HCT116 (cell line): ENCODE measurements around the gene RANBP6. TPM values are rescaled to one million over a fixed set of nuclear protein-coding genes. Genes with fewer than 3 reads are reported as not detected.

Source experiments
- ATAC-seq: fragments of 200-7000 bp; cut with Tn5 transposase; 2 replicates; pipeline ENCODE4 v1.9.1; 2020; ENCODE audit warnings: mild to moderate bottlenecking, moderate library complexity
- BruUV-seq: library from RNA; stranded (reverse); fragments of 400-500 nt; replicated peaks from 2 replicates; lab custom pipeline; 2021; lab: Mats Ljungman, UMichigan
- CTCF ChIA-PET: fragments of 300-600 bp; sonication (Branson Sonifier 250); formaldehyde crosslinking; loops from one replicate; lab custom pipeline; 2021; ENCODE audit warnings: antibody characterized with exemption; lab: Charles Lee
- POLR2A ChIA-PET: fragments of 300-600, 350-600 bp; sonication (Branson Sonifier 250); formaldehyde crosslinking; loops from one replicate; lab custom pipeline; 2021; ENCODE audit warnings: antibody characterized with exemption; lab: Charles Lee
- RAD21 ChIA-PET, 2 experiments: fragments of 300-600 bp; sonication (Branson Sonifier 250); formaldehyde crosslinking; loops; one replicate each; lab custom pipeline; 2023; ENCODE audit warnings: low total read pairs in 2 of 2; ENCODE audit not compliant: uncharacterized antibody in 2 of 2, unreplicated experiment in 2 of 2, low non-redundant PET in 1 of 2; lab: Charles Lee
- DNase-seq: peaks from one replicate; pipeline ENCODE4 v3.0.0-alpha.2; 2010; ENCODE audit warnings: low read depth, low spot score
- H2AFZ ChIP-seq: fragments of 200-600 bp; shearing (Covaris generic), sonication (generic); 2 replicates; pipeline ENCODE4 v1.6.1; 2017; ENCODE audit warnings: low read depth, mixed run types, mixed read lengths, antibody characterized with exemption, low read length; ENCODE audit not compliant: poor library complexity, severe bottlenecking
- H3K27ac ChIP-seq: 2 replicates; pipeline ENCODE4 v1.5.1; 2012; ENCODE audit warnings: low read depth, low read length
- H3K27me3 ChIP-seq: fragments of 200-600 bp; sonication (generic); 2 replicates; pipeline ENCODE4 v1.6.1; 2016; ENCODE audit warnings: mixed run types, low read length, mixed read lengths; ENCODE audit not compliant: insufficient read depth
- H3K36me3 ChIP-seq, 2 experiments: fragments of 200-500 bp in 1 of 2; fragments of 200-600 bp in 1 of 2; sonication (Bioruptor generic) in 1 of 2; sonication (generic) in 1 of 2; 2 replicates each; pipeline versions ENCODE4 v1.5.1 to v1.6.1; 2014 to 2016; ENCODE audit warnings: low read length in 2 of 2, inconsistent platforms in 1 of 2, mixed read lengths in 1 of 2, mixed run types in 1 of 2; ENCODE audit not compliant: insufficient read depth in 2 of 2, control insufficient read depth in 1 of 2
- H3K4me1 ChIP-seq, 2 experiments: fragments of 200-600 bp in 1 of 2; sonication (generic) in 1 of 2; 2 replicates each; pipeline versions ENCODE4 v1.5.1 to v1.6.1; 2012 to 2017; ENCODE audit warnings: low read length in 2 of 2, inconsistent platforms in 1 of 2, mild to moderate bottlenecking in 1 of 2, mixed read lengths in 1 of 2, mixed run types in 1 of 2, moderate library complexity in 1 of 2; ENCODE audit not compliant: insufficient read depth in 2 of 2, control insufficient read depth in 1 of 2
- H3K4me2 ChIP-seq: fragments of 200-600 bp; sonication (generic); 2 replicates; pipeline ENCODE4 v1.6.1; 2017; ENCODE audit warnings: mixed run types, low read length, mixed read lengths
- H3K4me3 ChIP-seq, 2 experiments: fragments of 200-600 bp in 1 of 2; sonication (generic) in 1 of 2; replicated peaks in 1 of 2; 2 replicates each; pipeline ENCODE4 v1.5.1; 2011 to 2016; ENCODE audit warnings: low read length in 2 of 2, control low read depth in 1 of 2, low read depth in 1 of 2, mild to moderate bottlenecking in 1 of 2, mixed read lengths in 1 of 2, mixed run types in 1 of 2
- H3K79me2 ChIP-seq: fragments of 200-600 bp; sonication (generic); 2 replicates; pipeline ENCODE4 v1.6.1; 2017; ENCODE audit warnings: mild to moderate bottlenecking, mixed run types, low read length, moderate library complexity, mixed read lengths; ENCODE audit not compliant: insufficient read depth
- H3K9ac ChIP-seq: fragments of 200-600 bp; sonication (generic); 2 replicates; pipeline ENCODE4 v1.6.1; 2016; ENCODE audit warnings: low read length, mixed read lengths
- H3K9me2 ChIP-seq: fragments of 200-600 bp; sonication (generic), shearing (Covaris generic); 2 replicates; pipeline ENCODE4 v1.6.1; 2017; ENCODE audit warnings: mixed run types, mild to moderate bottlenecking, moderate library complexity; ENCODE audit not compliant: insufficient read depth
- H3K9me3 ChIP-seq, 2 experiments: fragments of 200-500 bp in 1 of 2; fragments of 200-600 bp in 1 of 2; sonication (Bioruptor generic) in 1 of 2; sonication (generic) in 1 of 2; 2 replicates each; pipeline ENCODE4 v1.6.1; 2014 to 2017; ENCODE audit warnings: low read length in 2 of 2, mixed read lengths in 2 of 2, inconsistent platforms in 1 of 2, low read depth in 1 of 2, mild to moderate bottlenecking in 1 of 2, mixed run types in 1 of 2, moderate library complexity in 1 of 2; ENCODE audit not compliant: control insufficient read depth in 1 of 2, insufficient read depth in 1 of 2
- H4K20me1 ChIP-seq: fragments of 200-600 bp; sonication (generic), shearing (Covaris generic); 2 replicates; pipeline ENCODE4 v1.6.1; 2017; ENCODE audit warnings: mixed run types, mild to moderate bottlenecking, moderate library complexity; ENCODE audit not compliant: insufficient read depth
- CBX3 ChIP-seq: IDR thresholded peaks from 2 replicates; pipeline ENCODE4 v1.6.1; 2012; ENCODE audit warnings: low read depth
- CEBPB ChIP-seq: IDR thresholded peaks from 2 replicates; pipeline ENCODE4 v1.6.1; 2012; ENCODE audit warnings: low read depth
- EGR1 ChIP-seq: IDR thresholded peaks from 2 replicates; pipeline ENCODE4 v1.6.1; 2012; ENCODE audit warnings: low read depth
- EZH2 ChIP-seq: fragments of 200-600 bp; sonication (generic); IDR thresholded peaks from 2 replicates; pipeline ENCODE4 v1.6.1; 2017; ENCODE audit warnings: antibody characterized with exemption, mixed run types
- FOSL1 ChIP-seq: IDR thresholded peaks from 2 replicates; pipeline ENCODE4 v1.6.1; 2012; ENCODE audit warnings: low read depth
- JUND ChIP-seq: IDR thresholded peaks from 2 replicates; pipeline ENCODE4 v1.6.1; 2012
- POLR2AphosphoS5 ChIP-seq: IDR thresholded peaks from 2 replicates; pipeline ENCODE4 v1.6.1; 2011; ENCODE audit warnings: mild to moderate bottlenecking, low read depth, low read length, moderate library complexity
- RAD21 ChIP-seq: IDR thresholded peaks from 2 replicates; pipeline ENCODE4 v1.6.1; 2012; ENCODE audit warnings: low read depth, mild to moderate bottlenecking
- SP1 ChIP-seq: IDR thresholded peaks from 2 replicates; pipeline ENCODE4 v1.6.1; 2012; ENCODE audit warnings: low read depth
- SRF ChIP-seq: IDR thresholded peaks from 2 replicates; pipeline ENCODE4 v1.6.1; 2012; ENCODE audit warnings: low read depth
- TCF7L2 ChIP-seq: IDR thresholded peaks from 2 replicates; pipeline ENCODE4 v1.7.0; 2011; ENCODE audit warnings: borderline replicate concordance, inconsistent platforms; ENCODE audit not compliant: insufficient read depth, insufficient read length; ENCODE audit errors: extremely low read depth
- YY1 ChIP-seq: IDR thresholded peaks from 2 replicates; pipeline ENCODE4 v1.6.1; 2011; ENCODE audit warnings: low read length, low read depth, moderate library complexity, mild to moderate bottlenecking; ENCODE audit not compliant: insufficient replicate concordance; ENCODE audit errors: extremely low read depth
- ZFX ChIP-seq: fragments of 450-650 bp; IDR thresholded peaks from 2 replicates; pipeline ENCODE4 v1.6.1; 2017
- intact Hi-C: fragments of 100-400 bp; cut with micrococcal nuclease; formaldehyde crosslinking; loops from 2 replicates; pipeline ENCODE4 v1.10.0; 2022
- total RNA-seq: library from RNA; stranded (reverse); gene quantifications from one replicate; pipeline ENCODE4 v1.2.1, GENCODE V29; 2021; ENCODE audit not compliant: unreplicated experiment
- TF ChIP-seq, protein P1 (sequence below), 3 experiments: fragments of 200-600 bp in 1 of 3; sonication (generic) in 1 of 3; IDR thresholded peaks in 2 of 3; conservative IDR thresholded peaks in 1 of 3; 2 replicates each; pipeline ENCODE4 v1.5.1; 2012 to 2017; ENCODE audit warnings: low read depth in 2 of 3, low read length in 2 of 3, antibody characterized with exemption in 1 of 3, borderline replicate concordance in 1 of 3, control low read depth in 1 of 3, mild to moderate bottlenecking in 1 of 3, mixed read lengths in 1 of 3, mixed run types in 1 of 3, moderate library complexity in 1 of 3; ENCODE audit not compliant: insufficient read depth in 1 of 3
- TF ChIP-seq, protein P2 (sequence below): IDR thresholded peaks from 2 replicates; pipeline ENCODE4 v1.6.1; 2011; ENCODE audit warnings: mild to moderate bottlenecking, low read length, moderate library complexity; ENCODE audit not compliant: insufficient replicate concordance; ENCODE audit errors: extremely low read depth
- TF ChIP-seq, protein P3 (sequence below): IDR thresholded peaks from 2 replicates; pipeline ENCODE4 v1.6.1; 2012

Gene RANBP6
- total RNA-seq, 1 experiment from 2014 or later = 12.7 TPM

DNA sequence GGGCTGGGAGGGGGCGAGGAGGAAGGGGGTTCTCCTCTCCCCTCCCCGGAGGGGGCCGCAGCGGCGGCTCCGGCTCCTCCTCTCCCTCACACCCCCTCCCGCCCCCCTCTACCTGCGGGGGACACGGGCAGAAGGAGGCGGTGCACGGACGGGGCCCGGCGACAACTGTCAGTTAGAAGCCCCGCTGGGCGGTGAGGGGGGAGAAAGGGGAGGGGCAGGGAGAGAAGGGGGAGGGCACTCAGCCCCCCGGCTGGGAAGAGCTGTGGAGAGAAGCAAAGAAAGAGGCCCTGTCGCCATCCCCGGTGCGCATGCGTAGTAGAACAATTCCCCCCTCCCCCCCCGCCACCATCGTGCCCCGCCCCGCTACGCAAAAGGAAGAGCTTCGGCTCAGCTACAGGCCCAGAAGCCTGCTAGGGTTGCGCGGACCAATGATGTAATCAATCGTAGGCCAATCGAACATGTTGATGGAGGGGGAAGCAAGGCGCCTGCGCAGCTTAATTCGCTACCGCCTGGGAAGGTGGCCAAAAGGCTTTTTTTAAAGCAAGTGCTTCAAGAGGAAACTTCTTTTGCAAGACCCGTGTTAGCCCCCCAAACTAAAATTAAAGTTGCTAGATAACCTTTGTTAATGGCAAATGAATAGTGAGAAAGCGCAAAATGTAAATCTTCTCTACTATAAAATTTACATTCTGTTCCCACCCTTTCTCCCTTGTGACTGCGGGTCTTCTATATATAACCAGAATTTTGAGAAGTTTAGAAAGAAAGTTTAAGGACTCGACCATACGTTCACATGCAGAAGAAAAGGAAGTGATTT lies 7.0 kb downstream of the RANBP6 start:
- DNase-seq (peak; percentile 98), ATAC-seq (peak; percentile 74)
- peaks cover 68% of the 10 kb centered on the region for H3K79me2 ChIP-seq
- H3K4me2 ChIP-seq = peak overlapping the region; percentile 88
- H3K27ac ChIP-seq = peak overlapping the region; percentile 85
- H2AFZ ChIP-seq = no peak overlapping the region
- POLR2A ChIA-PET = interaction anchor here (0.6 to 1.1 kb wide), 9 partner anchors 9 to 72 kb away, joined by 3 to 5 read pairs (median 3); no protein-coding TSS in a partner anchor
- H3K27me3 ChIP-seq = no peaks in the 10 kb centered on the region
- TF ChIP-seq RAD21 = no peak
- TF ChIP-seq SRF = peak; percentile 62; the same call in 1 of the 2 replicates
- TF ChIP-seq CBX3 = peak; percentile 4; the same call in 1 of the 2 replicates
- TF ChIP-seq EZH2 = no peak
- 0 out of 2 replicates have a peak, but pooled peaks have one; percentile 45 for TF ChIP-seq CEBPB
- TF ChIP-seq ZFX = peak; percentile 45; the same call in 1 of the 2 replicates
- TF ChIP-seq, protein P1, sequence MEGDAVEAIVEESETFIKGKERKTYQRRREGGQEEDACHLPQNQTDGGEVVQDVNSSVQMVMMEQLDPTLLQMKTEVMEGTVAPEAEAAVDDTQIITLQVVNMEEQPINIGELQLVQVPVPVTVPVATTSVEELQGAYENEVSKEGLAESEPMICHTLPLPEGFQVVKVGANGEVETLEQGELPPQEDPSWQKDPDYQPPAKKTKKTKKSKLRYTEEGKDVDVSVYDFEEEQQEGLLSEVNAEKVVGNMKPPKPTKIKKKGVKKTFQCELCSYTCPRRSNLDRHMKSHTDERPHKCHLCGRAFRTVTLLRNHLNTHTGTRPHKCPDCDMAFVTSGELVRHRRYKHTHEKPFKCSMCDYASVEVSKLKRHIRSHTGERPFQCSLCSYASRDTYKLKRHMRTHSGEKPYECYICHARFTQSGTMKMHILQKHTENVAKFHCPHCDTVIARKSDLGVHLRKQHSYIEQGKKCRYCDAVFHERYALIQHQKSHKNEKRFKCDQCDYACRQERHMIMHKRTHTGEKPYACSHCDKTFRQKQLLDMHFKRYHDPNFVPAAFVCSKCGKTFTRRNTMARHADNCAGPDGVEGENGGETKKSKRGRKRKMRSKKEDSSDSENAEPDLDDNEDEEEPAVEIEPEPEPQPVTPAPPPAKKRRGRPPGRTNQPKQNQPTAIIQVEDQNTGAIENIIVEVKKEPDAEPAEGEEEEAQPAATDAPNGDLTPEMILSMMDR (IDR thresholded peaks at IDR 0.05 in 2 of 3, conservative IDR thresholded peaks at IDR 0.05 in 1 of 3; ENCODE audit: borderline replicate concordance in 1 of 3, insufficient read depth in 1 of 3, low read depth in 2 of 3, low read length in 2 of 3) = no peak
- TF ChIP-seq EGR1 = no peak
- no peak for TF ChIP-seq JUND
- TF ChIP-seq FOSL1 = no peak
- peak; percentile 13 for TF ChIP-seq YY1
- TF ChIP-seq, protein P2, sequence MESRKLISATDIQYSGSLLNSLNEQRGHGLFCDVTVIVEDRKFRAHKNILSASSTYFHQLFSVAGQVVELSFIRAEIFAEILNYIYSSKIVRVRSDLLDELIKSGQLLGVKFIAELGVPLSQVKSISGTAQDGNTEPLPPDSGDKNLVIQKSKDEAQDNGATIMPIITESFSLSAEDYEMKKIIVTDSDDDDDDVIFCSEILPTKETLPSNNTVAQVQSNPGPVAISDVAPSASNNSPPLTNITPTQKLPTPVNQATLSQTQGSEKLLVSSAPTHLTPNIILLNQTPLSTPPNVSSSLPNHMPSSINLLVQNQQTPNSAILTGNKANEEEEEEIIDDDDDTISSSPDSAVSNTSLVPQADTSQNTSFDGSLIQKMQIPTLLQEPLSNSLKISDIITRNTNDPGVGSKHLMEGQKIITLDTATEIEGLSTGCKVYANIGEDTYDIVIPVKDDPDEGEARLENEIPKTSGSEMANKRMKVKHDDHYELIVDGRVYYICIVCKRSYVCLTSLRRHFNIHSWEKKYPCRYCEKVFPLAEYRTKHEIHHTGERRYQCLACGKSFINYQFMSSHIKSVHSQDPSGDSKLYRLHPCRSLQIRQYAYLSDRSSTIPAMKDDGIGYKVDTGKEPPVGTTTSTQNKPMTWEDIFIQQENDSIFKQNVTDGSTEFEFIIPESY = no peak
- TF ChIP-seq POLR2AphosphoS5 = peak; percentile 49
- peak; percentile 75 for TF ChIP-seq SP1
- TF ChIP-seq, protein P3, sequence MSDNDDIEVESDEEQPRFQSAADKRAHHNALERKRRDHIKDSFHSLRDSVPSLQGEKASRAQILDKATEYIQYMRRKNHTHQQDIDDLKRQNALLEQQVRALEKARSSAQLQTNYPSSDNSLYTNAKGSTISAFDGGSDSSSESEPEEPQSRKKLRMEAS = no peak
- no peak for TF ChIP-seq TCF7L2
- H3K9ac ChIP-seq = peak overlapping the region; percentile 72
- H4K20me1 ChIP-seq = no peaks in the 10 kb centered on the region; the same call in 1 of the 2 replicates
- H3K4me3 ChIP-seq = peak overlapping the region; percentile 70 to 79
- CTCF ChIA-PET = interaction anchor here (0.8 to 1.9 kb wide), 6 partner anchors 16 to 298 kb away, joined by 3 to 10 read pairs (median 4); partner anchors contain the start of gene ERMP1
- RAD21 ChIA-PET = interaction anchor here in 1 of 2 experiments (0.6 to 0.9 kb wide), 2 partner anchors 128 to 745 kb away, joined by 3 to 5 read pairs; no protein-coding TSS in a partner anchor
- H3K36me3 ChIP-seq = peaks cover 3 to 10% of the 10 kb centered on the region in 2 experiments; a peak in 2 of 4 replicates
- H3K9me3 ChIP-seq = no peaks in the 10 kb centered on the region
- BruUV-seq = no TSS peak
- H3K4me1 ChIP-seq = peaks cover 13 to 17% of the 10 kb centered on the region in 2 experiments; a peak in 3 of 4 replicates
- H3K9me2 ChIP-seq = no peaks in the 10 kb centered on the region
- intact Hi-C loops = loop anchor here (5.0 kb wide), 1 partner anchor 121 kb away; no protein-coding TSS in a partner anchor
